ENCODE results near the gene RNF31. TPM values are rescaled to one million over a fixed set of nuclear protein-coding genes. Genes with fewer than 3 reads are reported as not detected.

The RNF31 gene
- total and polyA plus RNA-seq, 2 donors (not counting 3 experiments of a cell fraction or from before 2014, with no cell fraction given), result 32.3 to 69.7 TPM

- ChIA-PET CTCF (interaction anchor here (0.7 to 11.7 kb wide), 3 partner anchors 9 to 45 kb away, joined by 3 to 420 read pairs (median 3); no protein-coding TSS in a partner anchor), POLR2A (no interaction called here)
- no peak overlapping the region for H3K4me2 ChIP-seq (ENCODE audit: insufficient read depth, low read length)
- DNase-seq (ENCODE audit: low read depth, low spot score), result no peak
- TF ChIP-seq FOS (IDR thresholded peaks at IDR 0.05; ENCODE audit: borderline replicate concordance, insufficient read depth, low read length) (no peak), EZH2 (IDR thresholded peaks at IDR 0.05; ENCODE audit: borderline replicate concordance, low read depth, low read length, severe bottlenecking) (no peak), MYC (IDR thresholded peaks at IDR 0.05; ENCODE audit: low read depth, low read length) (no peak), POLR2AphosphoS5 (IDR thresholded peaks at IDR 0.05; ENCODE audit: insufficient read depth, low read depth, low read length) (no peak), GATA2 (IDR thresholded peaks at IDR 0.05; ENCODE audit: insufficient read depth, insufficient read length, low read depth, low read length) (no peak), JUN (IDR thresholded peaks at IDR 0.05; ENCODE audit: borderline replicate concordance, insufficient read depth, insufficient read length, low read depth) (no peak), POLR2A (IDR thresholded peaks at IDR 0.05; ENCODE audit: low read depth, low read length) (no peak), CTCF (IDR thresholded peaks at IDR 0.05; ENCODE audit: extremely low read depth in 1 of 2, insufficient read depth in 1 of 2, low read depth in 1 of 2, low read length in 2 of 2) (no peak), MAX (IDR thresholded peaks at IDR 0.05; ENCODE audit: insufficient read depth, insufficient read length) (no peak)
- no peaks in the 10 kb centered on the region for H3K9me3 ChIP-seq (replicated peaks; ENCODE audit: control insufficient read depth, insufficient read depth, low read length)
- no peaks in the 10 kb centered on the region for H3K9me1 ChIP-seq (replicated peaks; ENCODE audit: control insufficient read depth, extremely low read depth, insufficient read depth, low read length)
- no peak overlapping the region for H3K9ac ChIP-seq (replicated peaks; ENCODE audit: extremely low read depth, insufficient read depth, low read length)
- intact Hi-C loops (cut with micrococcal nuclease), result no loop called here
- no peaks in the 10 kb centered on the region for H3K27me3 ChIP-seq (ENCODE audit: control insufficient read depth in 2 of 2, insufficient read depth in 2 of 2, low read length in 2 of 2)
- no peak for FAIRE-seq
- no peak overlapping the region for H3K4me3 ChIP-seq (replicated peaks in 1 of 3; ENCODE audit: insufficient read depth in 1 of 3, low read depth in 1 of 3, low read length in 3 of 3)
- H2AFZ ChIP-seq (ENCODE audit: low read depth, low read length), result no peak overlapping the region
- H3K36me3 ChIP-seq (ENCODE audit: control insufficient read depth in 2 of 2, extremely low read depth in 1 of 2, insufficient read depth in 2 of 2, low read length in 2 of 2), result peaks cover 0 to 2% of the 10 kb centered on the region in 2 experiments
- no peaks in the 10 kb centered on the region for H3K79me2 ChIP-seq (ENCODE audit: control insufficient read depth, insufficient read depth, low read length)
- no peak overlapping the region for H3K27ac ChIP-seq (ENCODE audit: insufficient read depth, low read depth, low read length)
- dilution Hi-C loops (cut with MboI; ENCODE audit: extremely low pct_ligation_motif_present, low sequenced_read_pairs), result no loop called here
- peaks cover 3% of the 10 kb centered on the region for H3K4me1 ChIP-seq (ENCODE audit: control insufficient read depth, extremely low read depth, insufficient read depth, low read length)
- H4K20me1 ChIP-seq (replicated peaks; ENCODE audit: control insufficient read depth, extremely low read depth, insufficient read depth, low read length), result no peaks in the 10 kb centered on the region
- BruUV-seq (replicated peaks), result no TSS peak
Observed at GRCh38 chr14:24100982-24101494, 46.3 kb upstream of the RNF31 start.
